Stimulated activated CD4-positive, alpha-beta T cell treated with anti-CD3 and anti-CD28 coated beads, TNF-alpha, amount 100 ng/mL, for 48 hours (primary cell): ENCODE measurements around the gene WNT7A.
"Not testable (repeated sequence)": the region's sequence is repeated elsewhere in the genome, so short reads cannot be mapped to it uniquely, and the experiment has no call there.

Experiments used
- DNase-seq, 3 donors: peaks; one replicate each; pipeline ENCODE4 v3.0.0-alpha.2; 2020; ENCODE audit warnings: low read depth in 3 of 3

WNT7A gene

DNA sequence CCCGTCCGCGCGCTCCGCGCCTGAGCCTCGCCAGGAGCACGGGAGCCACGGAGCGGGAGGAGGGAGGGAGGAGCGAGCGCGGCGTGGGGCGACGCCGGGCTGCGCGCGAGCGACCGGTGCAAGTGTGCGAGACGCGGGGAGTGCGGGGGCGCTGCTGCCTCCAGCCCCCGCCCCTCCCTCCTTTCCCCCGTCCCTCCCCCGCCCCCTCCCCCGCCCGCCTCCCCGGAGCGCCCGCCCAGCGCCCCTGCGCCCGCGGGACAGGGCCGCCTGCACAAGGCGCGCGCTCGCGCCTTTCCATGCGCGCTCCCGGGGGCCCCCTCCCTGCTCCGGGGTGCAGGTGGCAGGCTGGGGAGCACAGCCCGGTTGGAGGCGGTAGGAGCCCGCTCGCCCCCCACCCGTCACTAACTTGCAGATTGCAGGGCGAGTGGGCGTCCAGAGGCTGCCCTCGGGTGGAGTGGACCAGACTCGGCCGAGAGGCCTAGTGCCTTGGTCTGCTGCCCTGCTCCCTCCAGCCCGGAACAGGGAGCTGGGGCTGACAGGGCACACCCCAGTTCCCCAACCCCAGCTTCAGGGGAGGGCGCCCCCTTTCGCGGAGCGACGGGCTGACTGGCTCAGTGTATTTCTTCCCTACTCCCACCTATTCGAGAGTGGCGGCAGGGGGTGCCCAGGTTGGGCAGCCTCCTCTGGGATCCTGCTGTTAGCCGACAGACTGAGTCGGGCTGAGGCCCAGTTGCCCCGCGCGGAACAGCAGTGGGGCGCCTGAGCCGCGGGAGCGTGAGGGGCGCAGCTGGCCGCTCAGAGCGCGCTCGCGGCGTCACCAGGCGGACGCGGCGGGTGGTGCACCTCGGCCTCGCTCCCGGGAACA is at the start of gene WNT7A:
TSS of gene WNT7A (minus strand) at position 126 of the 865 bp plus-strand sequence. CDS start 255 bp downstream, outside the sequence.
- DNase-seq = peak in 2 of 3 donors; percentile 43 to 53

DNA sequence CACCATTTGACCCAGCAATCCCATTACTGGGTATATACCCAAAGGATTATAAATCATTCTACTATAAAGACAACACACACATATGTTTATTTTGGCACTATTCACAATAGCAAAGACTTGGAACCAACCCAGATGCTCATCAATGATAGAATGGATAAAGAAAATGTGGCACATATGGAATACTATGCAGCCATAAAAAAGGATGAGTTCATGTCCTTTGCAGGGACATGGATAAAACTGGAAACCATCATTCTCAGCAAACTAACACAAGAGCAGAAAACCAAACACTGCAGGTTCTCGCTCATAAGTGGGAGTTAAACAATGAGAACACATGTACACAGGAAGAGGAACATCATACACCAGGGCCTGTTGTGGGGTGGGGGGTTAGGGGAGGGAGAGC is 48.9 kb upstream of the WNT7A start:
- not testable (repeated sequence) for DNase-seq

DNA sequence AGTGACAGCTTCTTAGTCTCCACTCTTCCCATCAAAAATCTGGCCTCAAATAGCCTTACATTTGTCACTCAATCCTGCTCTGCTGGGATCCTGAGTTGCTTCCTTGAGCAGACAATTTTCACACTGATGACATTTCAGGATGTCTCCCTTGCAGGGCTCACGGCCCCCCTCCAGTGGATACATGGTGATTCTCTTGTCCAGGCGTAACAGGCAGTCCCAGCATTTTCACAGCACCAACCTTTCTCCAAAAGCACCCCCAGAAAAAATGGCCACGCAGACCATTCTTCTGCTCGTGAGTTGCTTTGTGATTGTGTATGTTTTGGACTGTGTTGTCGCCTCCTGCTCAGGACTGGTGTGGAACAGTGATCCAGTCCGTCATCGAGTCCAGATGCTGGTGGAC is 47.4 kb upstream of the WNT7A start:
- no peak for DNase-seq

DNA sequence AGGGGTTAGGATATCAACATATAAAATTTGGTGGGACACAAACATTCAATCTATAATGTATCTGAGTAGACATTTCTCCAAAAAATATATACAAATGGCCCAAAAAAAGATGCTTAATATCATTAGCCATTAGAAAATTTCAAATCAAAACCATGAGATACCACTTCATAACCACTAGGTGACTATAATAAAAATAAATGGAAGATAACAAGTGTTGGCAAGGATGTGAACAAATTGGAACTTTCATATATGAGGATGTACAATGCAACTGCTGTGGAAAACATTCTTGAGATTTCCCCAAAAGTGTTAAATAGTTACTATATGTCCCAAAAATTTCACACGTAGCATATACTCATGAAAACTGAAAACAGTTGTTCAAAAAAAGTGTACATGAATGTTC is 36.5 kb upstream of the WNT7A start:
- DNase-seq = no peak

DNA sequence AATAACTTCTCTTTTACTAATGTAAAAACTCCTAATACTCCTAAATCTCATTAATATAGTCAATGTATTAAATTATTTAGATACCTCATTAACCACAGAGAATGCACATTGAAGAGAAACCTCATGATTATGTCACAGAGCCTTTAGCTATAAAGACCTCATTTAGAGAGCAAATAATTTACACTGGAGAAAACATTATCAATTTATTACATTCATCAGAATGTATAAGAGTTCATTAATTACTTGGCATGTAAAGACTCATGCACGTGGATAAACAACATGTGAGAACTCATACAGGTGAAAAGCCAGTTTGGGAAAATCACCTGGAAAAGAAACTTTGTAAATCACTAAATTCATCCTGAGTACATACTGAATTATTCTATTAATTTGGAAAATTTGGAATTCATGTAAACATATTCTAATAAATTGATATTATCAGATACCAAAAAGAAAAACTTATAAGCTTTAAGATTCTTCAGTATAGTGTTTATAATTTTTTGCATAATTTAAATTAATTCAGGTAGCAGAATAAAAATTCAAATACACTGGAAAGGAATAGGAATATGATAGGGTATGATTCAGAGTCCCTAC is 22.9 kb upstream of the WNT7A start:
- DNase-seq = no peak

DNA sequence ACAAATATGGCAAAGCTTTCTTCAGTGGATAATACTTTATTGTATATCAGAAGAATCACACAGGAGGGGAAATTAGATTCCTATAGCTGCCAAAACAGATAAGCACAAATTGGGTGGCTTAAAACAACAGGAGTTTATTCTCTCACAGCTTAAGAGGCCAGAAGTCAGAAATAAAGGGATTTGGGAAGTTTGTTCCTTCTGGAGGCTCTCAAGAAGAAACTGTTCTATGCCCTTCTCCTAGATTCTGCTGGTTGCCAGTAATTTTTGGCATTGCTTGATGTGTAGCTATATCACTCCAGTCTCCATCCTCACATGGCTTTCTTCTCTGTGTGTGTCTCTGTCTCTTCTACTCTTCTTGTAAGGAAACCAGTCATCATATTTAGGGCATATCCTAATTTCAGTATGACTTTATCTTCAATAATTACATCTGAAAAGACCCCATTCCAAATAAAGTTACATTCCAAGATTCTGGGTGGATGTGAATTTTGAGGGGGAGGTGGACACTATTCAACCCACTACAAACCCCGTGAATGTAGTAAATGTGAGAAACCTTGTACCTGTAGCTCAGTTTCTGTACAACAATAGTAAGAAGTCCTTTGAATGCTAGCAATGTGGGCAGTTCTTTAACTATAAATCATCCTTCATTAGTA is 22.2 kb upstream of the WNT7A start:
- DNase-seq = no peak

DNA sequence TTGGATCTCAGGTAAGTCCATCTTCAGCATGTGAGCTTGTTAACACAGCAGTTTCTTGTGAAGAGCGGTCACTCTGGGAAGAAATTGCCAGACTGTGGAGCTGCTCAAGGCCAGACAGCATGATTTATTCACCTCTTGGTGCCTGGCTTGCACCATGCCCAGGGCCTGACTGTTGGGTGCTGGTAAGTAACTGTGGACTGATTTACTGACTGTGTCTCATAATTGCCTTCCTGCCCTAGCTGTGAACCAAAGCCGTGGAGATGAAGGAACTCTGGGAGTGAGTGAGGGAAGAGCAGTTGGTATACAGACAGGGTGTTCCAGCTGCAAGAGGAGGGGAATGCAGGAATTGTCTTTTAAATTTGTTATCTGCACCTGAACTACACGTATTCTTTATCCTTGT is 18.5 kb upstream of the WNT7A start:
- DNase-seq = no peak

DNA sequence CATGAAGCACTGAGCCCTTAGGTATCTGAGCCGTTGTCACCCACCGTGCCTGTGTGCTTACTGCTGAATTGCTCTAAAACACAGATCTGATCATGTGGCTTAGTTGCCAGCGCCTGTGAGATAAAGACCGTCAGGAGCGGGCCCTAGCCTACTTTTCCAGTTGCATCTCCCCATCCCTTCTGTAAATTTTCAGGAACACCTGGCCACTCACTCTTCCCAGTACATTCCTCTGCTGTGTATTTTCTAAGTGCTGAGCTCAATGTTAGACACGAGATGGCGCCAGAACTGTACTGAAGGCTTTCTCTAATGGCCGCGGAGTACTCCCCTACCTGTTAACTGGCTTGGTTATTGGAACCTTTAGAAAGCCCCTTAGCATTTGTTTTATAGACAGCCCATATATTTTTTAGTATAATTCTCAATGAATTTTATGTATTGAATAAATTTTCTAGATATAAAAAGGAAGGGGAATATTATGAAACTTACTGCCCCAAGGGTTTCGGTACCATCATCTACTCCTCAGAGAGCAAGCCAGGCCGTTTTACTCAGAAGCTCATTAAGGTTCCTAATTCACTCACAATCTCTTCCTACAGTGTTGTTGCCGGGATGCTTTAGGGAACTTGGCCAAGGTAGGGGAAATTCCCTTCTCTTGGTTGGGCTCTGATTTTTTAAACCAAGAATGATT is 16.7 kb upstream of the WNT7A start:
- DNase-seq = peak in 1 of 3 donors; percentile 20

DNA sequence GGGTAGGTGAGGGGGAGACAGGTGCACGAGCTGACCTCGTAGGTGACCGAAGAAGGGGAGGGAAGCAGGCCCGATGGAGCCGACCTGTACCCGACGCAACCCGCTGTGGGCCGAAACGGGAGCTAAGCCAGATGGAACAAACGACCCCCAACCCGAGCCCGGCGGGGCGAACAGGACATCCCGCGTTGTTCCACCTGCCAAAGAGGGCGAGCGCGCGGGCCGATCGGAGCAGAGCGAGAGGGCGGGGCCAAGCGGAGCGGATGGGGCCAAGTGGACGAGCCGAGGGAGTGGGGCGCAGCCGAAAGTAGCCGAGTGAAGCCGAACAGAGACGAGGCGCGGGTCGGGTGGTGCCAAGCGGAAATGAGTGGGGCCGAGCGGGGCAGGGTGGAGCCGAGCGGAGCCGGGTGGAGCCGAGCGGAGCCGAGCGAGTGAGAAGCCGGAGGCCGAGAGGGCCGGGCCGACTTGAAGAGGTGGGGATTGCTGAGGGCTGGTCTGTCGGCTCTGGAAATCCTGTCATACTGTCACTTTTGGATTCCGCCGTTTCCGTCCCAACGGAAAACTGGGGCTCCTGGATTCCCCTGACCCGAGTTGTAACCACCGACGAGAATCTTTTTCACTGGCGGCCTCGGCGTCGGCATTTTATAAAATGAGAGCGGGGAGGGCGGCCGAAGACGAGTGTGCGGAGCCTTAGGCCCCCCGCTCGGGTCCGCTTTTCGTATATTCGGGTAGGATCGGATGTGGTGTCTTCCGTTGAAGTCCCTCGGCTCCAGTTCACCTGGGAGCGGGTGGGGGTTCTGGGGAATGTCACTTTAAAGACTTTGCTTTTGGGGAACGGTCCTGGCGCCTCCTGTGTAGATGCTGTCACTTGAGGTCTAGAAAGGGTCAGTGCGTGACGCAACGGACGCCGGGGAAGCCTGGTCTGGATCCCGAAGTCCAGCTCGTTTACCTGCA is 15.6 kb upstream of the WNT7A start:
- peak; percentile 88 to 96 (median 94) for DNase-seq

DNA sequence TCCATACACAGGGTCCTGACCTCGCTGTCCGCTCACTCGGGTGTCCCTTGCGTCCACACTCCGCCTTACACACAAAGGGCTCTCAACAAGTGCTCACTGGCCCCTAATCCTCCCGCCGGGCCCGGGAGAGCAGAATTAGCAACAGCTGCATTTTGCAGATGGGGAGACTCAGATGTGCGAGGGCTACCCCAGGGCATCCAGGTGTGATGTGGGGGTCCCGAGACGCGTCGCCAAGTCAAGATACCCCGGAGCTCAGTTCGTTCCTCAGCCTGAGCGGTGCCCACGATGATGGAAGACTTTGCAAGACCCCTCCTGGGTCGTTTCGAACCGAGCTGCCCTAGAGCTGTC is 14.9 kb upstream of the WNT7A start:
- no peak for DNase-seq

DNA sequence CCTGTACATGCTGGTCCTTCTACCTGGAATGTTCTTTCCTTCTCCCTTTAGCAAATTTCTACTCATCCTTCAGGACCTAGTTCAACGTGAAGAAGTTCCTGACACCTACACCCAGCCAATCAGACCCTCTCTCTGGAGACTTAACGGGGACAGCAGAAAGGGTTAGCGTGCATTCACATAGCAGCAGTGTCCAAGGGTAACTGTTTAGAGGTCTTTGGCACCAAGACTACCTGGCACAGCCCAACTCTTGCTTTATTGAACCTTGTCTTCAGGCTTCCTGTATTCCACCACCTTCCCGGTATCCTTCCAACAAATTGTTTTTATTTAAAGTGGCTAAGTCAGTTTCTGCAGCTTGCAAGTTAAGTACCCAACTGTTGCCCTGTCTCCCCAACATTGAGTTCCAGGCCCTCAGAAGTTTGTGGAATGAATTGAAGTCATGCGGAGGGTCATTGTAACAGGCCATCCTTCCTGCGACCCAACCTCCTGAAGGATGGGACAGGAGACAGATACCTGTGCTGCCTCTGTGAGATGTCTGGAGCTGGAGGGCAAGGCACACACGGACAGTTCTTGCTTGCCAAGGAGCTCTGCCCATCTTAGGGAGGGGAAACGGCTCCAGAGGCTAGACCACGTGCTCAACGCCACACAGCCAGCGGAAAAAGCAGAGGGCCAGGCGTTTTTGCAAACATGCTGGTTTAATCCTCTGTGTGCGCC is 14.4 kb upstream of the WNT7A start:
- no peak for DNase-seq

DNA sequence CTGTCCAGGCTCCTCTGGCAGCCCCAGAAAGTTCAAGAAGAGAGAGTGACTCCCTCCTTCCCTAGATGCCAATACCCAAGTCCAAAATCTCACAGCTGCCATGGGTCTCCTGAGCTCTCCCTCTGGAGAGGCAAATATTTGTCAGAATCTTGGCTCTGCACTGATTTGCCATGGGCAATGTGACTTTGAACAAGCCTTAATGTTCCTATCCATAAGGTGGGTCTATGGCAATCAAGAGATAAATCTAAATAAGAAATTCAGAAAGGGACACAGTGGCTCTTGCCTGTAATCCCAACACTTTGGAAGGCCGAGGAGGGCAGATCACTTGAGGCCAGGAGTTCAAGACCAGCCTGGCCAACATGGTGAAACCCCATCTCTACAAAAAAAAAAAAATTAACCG is 12.4 kb upstream of the WNT7A start:
- DNase-seq = no peak

DNA sequence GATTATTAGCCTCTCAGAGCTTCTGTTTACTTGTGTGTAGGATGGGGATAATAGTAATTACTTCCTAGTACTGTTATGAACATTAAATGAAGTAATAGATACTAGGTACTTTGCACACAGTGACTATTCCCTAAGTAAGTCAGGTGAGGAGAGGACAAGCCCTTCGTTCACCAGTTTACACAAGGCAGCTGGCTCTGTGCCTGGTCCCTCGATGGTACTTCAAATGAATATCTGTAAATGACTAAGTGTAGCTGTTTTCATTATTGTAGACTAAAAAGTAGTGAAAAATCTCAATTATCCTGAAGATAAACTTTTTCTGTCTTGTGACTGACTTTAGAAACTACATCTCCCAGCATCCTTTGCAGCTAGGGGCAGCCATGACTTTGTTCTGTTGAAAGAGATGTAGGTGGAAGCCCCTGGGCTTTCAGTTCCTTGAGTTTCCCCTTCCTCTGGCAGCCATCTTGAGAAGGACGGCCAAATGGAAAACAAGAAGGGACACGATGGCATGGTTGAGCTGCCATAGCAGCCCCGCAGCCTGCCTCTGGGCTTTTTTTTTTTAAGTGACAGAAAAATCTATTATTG is 11.7 kb upstream of the WNT7A start:
- no peak for DNase-seq

DNA sequence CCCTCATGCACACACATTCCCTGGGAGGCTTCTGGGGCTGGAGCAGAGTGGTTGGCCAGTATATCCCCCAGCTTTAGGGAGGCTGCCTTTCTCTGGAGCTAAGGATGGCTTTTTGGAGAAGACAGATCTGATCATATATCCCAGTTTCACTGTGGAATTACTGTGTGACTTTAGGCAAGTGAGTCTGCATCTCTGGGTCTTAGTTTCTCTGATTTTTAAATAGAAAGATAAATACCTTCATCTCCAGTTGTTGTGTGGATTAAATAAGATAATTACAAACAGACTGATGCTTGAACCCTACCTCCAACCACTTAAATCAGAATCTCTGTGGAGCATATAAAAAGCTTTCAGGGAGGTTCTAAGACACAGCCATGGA is 11.1 kb upstream of the WNT7A start:
- DNase-seq = no peak

DNA sequence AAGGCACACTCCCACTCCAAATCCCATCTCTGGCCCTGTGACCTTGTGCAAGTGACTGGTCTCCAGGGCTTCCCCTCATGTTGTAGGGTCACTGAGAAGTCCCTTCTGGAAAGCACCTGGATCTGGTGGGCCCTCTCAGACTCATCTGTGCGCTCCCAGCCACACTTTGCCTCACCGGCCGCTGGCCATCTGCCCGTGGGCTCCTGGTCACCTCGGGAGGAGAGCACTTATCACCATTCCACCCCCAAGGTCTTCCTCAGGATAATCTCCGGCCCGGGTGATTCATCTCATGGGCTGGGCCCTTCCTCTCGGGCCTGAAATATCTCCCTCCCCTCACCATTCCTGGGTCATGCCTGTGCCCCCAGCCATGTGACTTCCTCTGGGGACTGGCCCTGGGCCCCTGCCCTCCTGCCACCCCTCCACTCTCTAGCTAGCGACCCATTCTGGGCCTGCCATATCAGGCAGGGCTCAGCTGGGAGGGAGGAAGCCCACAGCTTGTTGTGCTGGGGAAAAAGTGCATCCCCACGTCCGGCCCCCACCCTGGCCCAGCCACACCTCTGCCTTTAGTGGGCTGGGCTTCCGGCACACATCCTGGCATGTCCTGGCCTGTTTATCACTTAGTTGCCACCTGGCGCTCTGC is 10.6 kb upstream of the WNT7A start:
- no peak for DNase-seq

DNA sequence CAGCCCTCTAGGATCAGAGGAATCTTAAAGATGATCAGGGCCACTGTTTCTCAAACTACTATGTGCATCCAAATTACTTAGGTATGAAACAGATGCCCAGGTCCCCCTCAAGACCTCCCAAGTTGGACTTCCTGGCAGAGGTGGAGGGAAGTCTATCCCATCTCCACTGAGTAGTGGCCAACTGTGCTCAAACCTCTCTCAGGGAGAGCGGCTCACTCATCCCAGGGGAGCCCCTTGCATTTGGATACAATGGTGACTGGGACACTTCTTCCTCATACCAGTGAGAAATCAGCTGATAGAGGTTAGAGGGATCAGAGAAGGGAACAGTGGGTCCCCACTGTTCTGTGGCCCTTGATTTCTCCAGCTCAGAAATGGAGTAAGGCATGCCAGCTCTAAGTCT is 8.7 kb upstream of the WNT7A start:
- DNase-seq = no peak

DNA sequence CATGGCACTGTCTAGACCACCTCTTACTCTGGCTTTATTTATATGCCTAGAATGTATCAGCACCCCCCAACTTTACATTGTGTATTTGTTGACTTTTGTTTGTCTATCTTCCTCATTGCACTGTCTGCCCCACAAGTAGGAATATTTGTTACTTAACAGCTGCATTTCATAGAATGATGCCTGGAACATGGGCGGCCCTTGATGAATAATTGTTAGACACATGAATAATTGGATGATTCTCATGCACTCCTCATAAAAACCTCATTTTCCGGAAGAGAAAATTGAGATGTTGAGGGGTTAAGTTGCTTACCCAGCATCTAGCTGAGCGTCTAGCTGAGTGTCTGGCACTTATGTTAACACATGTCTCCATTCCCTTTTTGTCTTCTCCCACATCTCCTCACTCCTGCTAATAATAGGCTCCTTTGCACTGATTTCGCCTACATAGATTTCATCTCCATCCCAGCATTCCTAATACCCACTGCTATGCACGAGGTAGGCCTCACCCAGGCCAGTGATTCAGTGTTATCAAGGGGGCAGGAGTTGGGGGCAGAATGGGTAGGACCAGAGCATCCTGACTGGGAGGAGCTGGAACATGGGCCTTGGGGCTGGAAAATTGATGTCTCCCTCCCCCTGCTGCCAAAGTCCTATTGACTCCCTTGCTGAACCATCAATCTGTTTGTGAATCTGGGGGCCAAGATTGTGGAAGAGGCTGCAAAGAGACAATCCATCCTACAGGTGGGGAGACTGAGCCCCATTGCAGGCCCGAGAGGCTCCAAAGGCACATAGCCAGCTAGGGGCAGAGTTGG is 7.8 kb upstream of the WNT7A start:
- DNase-seq = no peak

DNA sequence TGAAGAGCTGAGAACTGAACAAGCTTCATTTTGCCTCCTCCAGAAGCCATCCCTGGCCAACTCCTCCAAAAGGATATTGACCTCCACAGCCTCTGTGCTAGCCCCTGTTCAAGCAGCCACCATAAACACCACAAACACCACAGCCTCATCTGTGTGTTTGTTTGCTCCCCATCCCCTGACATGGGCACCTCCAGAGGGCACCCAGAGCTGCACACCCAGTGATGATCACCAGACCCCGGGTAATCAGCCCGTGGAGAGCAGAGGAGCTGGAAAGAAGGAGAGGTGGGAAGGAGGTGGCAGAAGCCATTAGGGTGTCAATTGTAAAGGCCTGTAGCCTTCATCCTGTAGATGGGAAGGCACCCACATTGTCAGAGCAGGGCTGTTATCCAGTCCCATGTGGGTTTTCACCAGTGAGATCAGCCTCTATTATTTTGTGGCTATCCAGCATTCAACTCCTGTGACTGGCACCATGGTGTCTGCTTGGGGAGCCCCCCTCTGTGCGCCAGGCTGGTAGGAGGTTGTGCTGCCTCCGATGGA is 6.8 kb upstream of the WNT7A start:
- no peak for DNase-seq

DNA sequence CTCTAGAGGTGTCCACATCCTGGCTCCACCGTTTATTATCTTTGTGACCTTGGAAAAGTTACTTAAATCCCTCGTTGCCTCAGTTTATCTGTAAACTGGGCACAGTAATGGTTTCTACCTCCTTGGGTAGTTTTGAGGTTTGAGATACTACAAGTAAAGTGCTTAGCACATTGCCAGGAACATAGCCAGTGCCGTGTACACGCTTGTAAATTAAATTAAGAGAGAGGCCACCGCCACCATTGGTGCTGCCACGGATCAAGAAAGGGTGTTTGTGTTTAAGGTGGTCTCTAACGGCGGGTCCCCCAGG is 5.8 kb upstream of the WNT7A start:
- no peak for DNase-seq
